SK-N-MC (cell line): ENCODE measurements around the gene FAM118A.

Source experiments
- EZH2 ChIP-seq: fragments of 200-600 bp; sonication (generic); IDR thresholded peaks from one replicate; pipeline ENCODE4 v1.6.1; 2017; ENCODE audit warnings: antibody characterized with exemption
- FOXP2 ChIP-seq: optimal IDR thresholded peaks from 2 replicates; pipeline ENCODE3; 2011; ENCODE audit warnings: mild to moderate bottlenecking, moderate library complexity; ENCODE audit not compliant: insufficient read depth; ENCODE audit errors: extremely low read length, control extremely low read depth
- POLR2AphosphoS5 ChIP-seq: IDR thresholded peaks from 2 replicates; pipeline ENCODE4 v1.6.1; 2012; ENCODE audit warnings: mild to moderate bottlenecking, low read depth, low read length, borderline replicate concordance

DNA sequence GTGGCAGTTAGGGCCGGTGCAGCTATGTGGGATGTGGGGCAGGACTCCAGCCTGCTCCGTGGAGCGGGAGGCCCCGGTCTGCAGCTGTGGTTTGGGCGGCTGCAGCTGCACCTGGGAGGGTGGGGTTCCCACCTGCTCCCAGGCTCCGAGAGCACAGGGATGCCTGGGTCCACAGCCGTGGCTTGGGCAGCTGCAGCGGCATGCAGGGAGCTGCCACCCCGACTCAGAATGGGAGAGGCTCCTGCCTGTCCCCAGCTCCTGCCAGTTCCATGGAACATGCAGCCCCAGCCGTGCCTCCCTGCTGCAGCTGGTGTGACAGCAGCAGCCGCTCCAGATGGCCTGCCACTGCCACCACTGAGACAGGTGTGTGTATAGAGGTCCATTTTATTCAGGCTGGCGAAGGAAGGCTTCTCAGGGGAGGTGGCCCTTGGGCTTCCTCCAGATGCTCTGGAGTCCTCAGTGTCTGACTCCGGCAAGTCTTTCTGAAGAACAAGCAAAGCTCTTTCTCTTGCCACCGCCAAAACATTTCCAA lies 46.7 kb upstream of the FAM118A start:
- TF ChIP-seq POLR2AphosphoS5: no peak
- TF ChIP-seq EZH2: no peak
- no peak for TF ChIP-seq FOXP2
